Naive B cell (primary cell): ENCODE results near the gene RAMP3. TPM values are rescaled to one million over a fixed set of nuclear protein-coding genes. Genes with fewer than 3 reads are reported as not detected.
A peak's percentile ranks its signal among the peaks of the same experiment; 100 is the strongest.
"Not testable (repeated sequence)": the region's sequence is repeated elsewhere in the genome, so short reads cannot be mapped to it uniquely, and the experiment has no call there.

ENCODE experiments used
- ATAC-seq, 2 donors: fragments of 150-1000 bp; cut with Tn5 transposase; 2 replicates each; pipeline ENCODE4 v1.10.0; 2021; ENCODE audit warnings: low read depth in 2 of 2, mild to moderate bottlenecking in 2 of 2, moderate library complexity in 2 of 2
- DNase-seq: peaks from one replicate; pipeline ENCODE4 v3.0.0; 2022
- H3K27ac Mint-ChIP-seq, 6 donors: one replicate each; pipeline ENCODE4 v1.8.0; 2020 to 2022; ENCODE audit warnings: mild to moderate bottlenecking in 6 of 6, mixed read lengths in 6 of 6, moderate library complexity in 5 of 6, inconsistent platforms in 2 of 6
- H3K27me3 Mint-ChIP-seq, 3 donors: one replicate each; pipeline ENCODE4 v1.8.0; 2021 to 2022; ENCODE audit warnings: mixed read lengths in 3 of 3, mild to moderate bottlenecking in 1 of 3
- H3K36me3 Mint-ChIP-seq, 2 donors: one replicate each; pipeline ENCODE4 v1.8.0; 2020 to 2022; ENCODE audit warnings: mixed read lengths in 2 of 2, inconsistent platforms in 1 of 2, mild to moderate bottlenecking in 1 of 2
- H3K4me1 Mint-ChIP-seq, 3 donors: one replicate each; pipeline ENCODE4 v1.8.0; 2020 to 2022; ENCODE audit warnings: mixed read lengths in 3 of 3, inconsistent platforms in 1 of 3, mild to moderate bottlenecking in 1 of 3, moderate library complexity in 1 of 3
- H3K4me3 Mint-ChIP-seq, 8 donors: one replicate each; pipeline ENCODE4 v1.8.0; 2020 to 2022; ENCODE audit warnings: mild to moderate bottlenecking in 8 of 8, mixed read lengths in 8 of 8, moderate library complexity in 8 of 8, inconsistent platforms in 2 of 8
- H3K9me3 Mint-ChIP-seq, 7 donors: one replicate each; pipeline ENCODE4 v1.8.0; 2020 to 2022; ENCODE audit warnings: mixed read lengths in 7 of 7, mild to moderate bottlenecking in 5 of 7, inconsistent platforms in 2 of 7, moderate library complexity in 1 of 7
- polyA plus RNA-seq, 6 donors: library from polyadenylated mRNA; unstranded; fragments of 300-500 nt; fragmentation: Illumina TruSeq; gene quantifications; one replicate each; pipeline ENCODE4 v1.2.3, GENCODE V29; 2021; ENCODE audit warnings: low read depth in 6 of 6

Gene RAMP3
- not detected for polyA plus RNA-seq

- Mint-ChIP-seq H3K9me3 (no peaks in the 10 kb centered on the region), H3K4me3 (peak within 1 kb of the TSS in 7 of 8 donors; percentile 2 to 71 (median 51))
Observed at GRCh38 chr7:45157653-45158401, at the start of gene RAMP3. Gene RAMP3, plus strand, starts transcription at chr7:45157791. Its CDS starts 38 bp downstream, at chr7:45157829.

GRCh38 chr7:45108863-45109262 is 48.7 kb upstream of the RAMP3 start:
- Mint-ChIP-seq H3K27me3 (no peaks in the 10 kb centered on the region), H3K36me3 (peaks cover 0 to 8% of the 10 kb centered on the region in 2 donors), H3K9me3 (no peaks in the 10 kb centered on the region), H3K4me1 (peaks cover 20 to 55% (median 31%) of the 10 kb centered on the region in 3 donors), H3K27ac (peak overlapping the region in 2 of 6 donors; percentile 10 to 79), H3K4me3 (peak overlapping the region in 2 of 8 donors; percentile 10 to 53)
- DNase-seq (no peak), ATAC-seq (no peak)

More at GRCh38 chr7:45157653-45158401, at the start of gene RAMP3:
- H3K36me3 Mint-ChIP-seq, result no peaks in the 10 kb centered on the region
- peaks cover 15 to 64% (median 59%) of the 10 kb centered on the region in 3 donors for H3K27me3 Mint-ChIP-seq
- DNase-seq (no peak), ATAC-seq (peak; percentile 43 to 47)
- peak within 1 kb of the TSS in 2 of 6 donors; percentile 51 to 69 for H3K27ac Mint-ChIP-seq
- H3K4me1 Mint-ChIP-seq, result peaks cover 14 to 33% (median 22%) of the 10 kb centered on the region in 3 donors

- H3K4me1 Mint-ChIP-seq, result peaks cover 20 to 51% (median 31%) of the 10 kb centered on the region in 3 donors
- ATAC-seq (peak; percentile 94), DNase-seq (peak; percentile 94)
- peak within 1 kb of the TSS; percentile 90 to 99 (median 98) for H3K4me3 Mint-ChIP-seq
- peak within 1 kb of the TSS; percentile 99 to 100 (median 100) for H3K27ac Mint-ChIP-seq
- H3K9me3 Mint-ChIP-seq, result no peaks in the 10 kb centered on the region
- peaks cover 0 to 8% of the 10 kb centered on the region in 2 donors for H3K36me3 Mint-ChIP-seq
- H3K27me3 Mint-ChIP-seq, result peaks cover 0 to 9% (median under 1%) of the 10 kb centered on the region in 3 donors
Observed at GRCh38 chr7:45111298-45112223, 46.0 kb upstream of the RAMP3 start, which contains the start of gene TBRG4. Gene TBRG4, minus strand, starts transcription at chr7:45111697. Its CDS starts 2,460 bp downstream, at chr7:45109237.

- peak overlapping the region; percentile 42 to 99 (median 98) for H3K4me3 Mint-ChIP-seq
- peaks cover 20 to 44% (median 29%) of the 10 kb centered on the region in 3 donors for H3K4me1 Mint-ChIP-seq
- DNase-seq, result no peak
- no peaks in the 10 kb centered on the region for H3K9me3 Mint-ChIP-seq
- no peak for ATAC-seq
- H3K27ac Mint-ChIP-seq, result peak overlapping the region; percentile 51 to 100 (median 100)
- H3K27me3 Mint-ChIP-seq, result peaks cover 0 to 17% (median 11%) of the 10 kb centered on the region in 3 donors
- H3K36me3 Mint-ChIP-seq, result peaks cover 0 to 8% of the 10 kb centered on the region in 2 donors
Observed at GRCh38 chr7:45112648-45113047, 44.9 kb upstream of the RAMP3 start.

GRCh38 chr7:45114257-45114656 is 43.3 kb upstream of the RAMP3 start:
- not testable (repeated sequence) for ATAC-seq, H3K4me3 Mint-ChIP-seq, H3K9me3 Mint-ChIP-seq, DNase-seq, H3K36me3 Mint-ChIP-seq
- Mint-ChIP-seq H3K27me3 (peaks cover 3 to 26% (median 12%) of the 10 kb centered on the region in 3 donors), H3K4me1 (peaks cover 15 to 30% (median 22%) of the 10 kb centered on the region in 3 donors), H3K27ac (peak overlapping the region in 3 of 6 donors; percentile 60 to 74 (median 67))

GRCh38 chr7:45114926-45115325 is 42.7 kb upstream of the RAMP3 start:
- peak overlapping the region in 1 of 8 donors; percentile 30 for H3K4me3 Mint-ChIP-seq
- DNase-seq (no peak), ATAC-seq (no peak)
- H3K27ac Mint-ChIP-seq, result no peak overlapping the region
- no peaks in the 10 kb centered on the region for H3K9me3 Mint-ChIP-seq
- peaks cover 8 to 26% (median 12%) of the 10 kb centered on the region in 3 donors for H3K27me3 Mint-ChIP-seq
- peaks cover 14 to 29% (median 21%) of the 10 kb centered on the region in 3 donors for H3K4me1 Mint-ChIP-seq
- peaks cover 0 to 8% of the 10 kb centered on the region in 2 donors for H3K36me3 Mint-ChIP-seq

- DNase-seq (no peak), ATAC-seq (no peak)
- peaks cover 10 to 26% (median 12%) of the 10 kb centered on the region in 3 donors for H3K27me3 Mint-ChIP-seq
- no peak overlapping the region for H3K27ac Mint-ChIP-seq
- peaks cover 0 to 8% of the 10 kb centered on the region in 2 donors for H3K36me3 Mint-ChIP-seq
- H3K4me1 Mint-ChIP-seq, result peaks cover 10 to 18% (median 11%) of the 10 kb centered on the region in 3 donors
- H3K4me3 Mint-ChIP-seq, result peak overlapping the region in 1 of 8 donors; percentile 52
- peaks cover 0 to 1% (median 0%) of the 10 kb centered on the region in 7 donors for H3K9me3 Mint-ChIP-seq
Observed at GRCh38 chr7:45116048-45116447, 41.5 kb upstream of the RAMP3 start.

GRCh38 chr7:45117582-45117981 is 40.0 kb upstream of the RAMP3 start:
- peak overlapping the region in 1 of 6 donors; percentile 10 for H3K27ac Mint-ChIP-seq
- H3K4me1 Mint-ChIP-seq, result peaks cover 0 to 4% (median 0%) of the 10 kb centered on the region in 3 donors
- peaks cover 0 to 9% (median 0%) of the 10 kb centered on the region in 7 donors for H3K9me3 Mint-ChIP-seq
- no peaks in the 10 kb centered on the region for H3K36me3 Mint-ChIP-seq
- no peak for ATAC-seq
- DNase-seq, result no peak
- peaks cover 10 to 26% (median 12%) of the 10 kb centered on the region in 3 donors for H3K27me3 Mint-ChIP-seq
- H3K4me3 Mint-ChIP-seq, result no peak overlapping the region

GRCh38 chr7:45118292-45118691 is 39.3 kb upstream of the RAMP3 start:
- Mint-ChIP-seq H3K4me3 (no peak overlapping the region), H3K9me3 (peaks cover 0 to 9% (median 0%) of the 10 kb centered on the region in 7 donors), H3K36me3 (no peaks in the 10 kb centered on the region), H3K27me3 (peaks cover 10 to 26% (median 12%) of the 10 kb centered on the region in 3 donors), H3K27ac (peak overlapping the region in 2 of 6 donors; percentile 9 to 35), H3K4me1 (peaks cover under 1 to 2% (median 2%) of the 10 kb centered on the region in 3 donors)
- no peak for ATAC-seq
- no peak for DNase-seq

GRCh38 chr7:45118889-45119331 is 38.7 kb upstream of the RAMP3 start:
- Mint-ChIP-seq H3K9me3 (peaks cover 0 to 9% (median 0%) of the 10 kb centered on the region in 7 donors), H3K36me3 (no peaks in the 10 kb centered on the region), H3K4me1 (peaks cover 3 to 5% (median 4%) of the 10 kb centered on the region in 3 donors), H3K27ac (peak overlapping the region in 1 of 6 donors; percentile 51), H3K27me3 (peaks cover 10 to 26% (median 12%) of the 10 kb centered on the region in 3 donors), H3K4me3 (no peak overlapping the region)
- ATAC-seq, result peak in 1 of 2 donors; percentile 41
- DNase-seq, result no peak

GRCh38 chr7:45119550-45119949 is 38.0 kb upstream of the RAMP3 start:
- Mint-ChIP-seq H3K27ac (peak overlapping the region in 2 of 6 donors; percentile 44 to 51), H3K4me1 (peaks cover 3 to 5% (median 4%) of the 10 kb centered on the region in 3 donors), H3K9me3 (peaks cover 0 to 9% (median 0%) of the 10 kb centered on the region in 7 donors), H3K4me3 (no peak overlapping the region), H3K27me3 (peaks cover 10 to 20% (median 12%) of the 10 kb centered on the region in 3 donors), H3K36me3 (no peaks in the 10 kb centered on the region)
- ATAC-seq (no peak), DNase-seq (no peak)

GRCh38 chr7:45122975-45123860 is 34.4 kb upstream of the RAMP3 start:
- DNase-seq, result no peak
- no peak for ATAC-seq
- peaks cover 0 to 9% (median 0%) of the 10 kb centered on the region in 7 donors for H3K9me3 Mint-ChIP-seq
- no peaks in the 10 kb centered on the region for H3K36me3 Mint-ChIP-seq
- peaks cover 3 to 5% (median 4%) of the 10 kb centered on the region in 3 donors for H3K4me1 Mint-ChIP-seq
- H3K4me3 Mint-ChIP-seq, result peak overlapping the region in 1 of 8 donors; percentile 18
- H3K27me3 Mint-ChIP-seq, result peaks cover 0 to 10% (median 7%) of the 10 kb centered on the region in 3 donors
- H3K27ac Mint-ChIP-seq, result peak overlapping the region in 3 of 6 donors; percentile 56 to 82 (median 73)
